Right lobe of liver (tissue), 6 donors: Measurements from ENCODE around the gene MPHOSPH9. TPM values are rescaled to one million over a fixed set of nuclear protein-coding genes. Genes with fewer than 3 reads are reported as not detected.

ENCODE experiments used
- ATAC-seq, 4 donors: fragments of 200-7000 bp; cut with Tn5 transposase; one replicate each; pipeline ENCODE4 v1.9.1; 2020; ENCODE audit warnings: mild to moderate bottlenecking in 4 of 4, moderate library complexity in 4 of 4
- DNase-seq, 3 donors: peaks; one replicate each; pipeline ENCODE4 v3.0.0-alpha.2; 2020
- H3K27ac ChIP-seq, 3 donors: fragments of 200-600 bp; one replicate each; pipeline ENCODE4 v1.8.0; 2022
- H3K27me3 ChIP-seq, 2 donors: fragments of 200-600 bp; one replicate each; pipeline ENCODE4 v1.8.0; 2022
- H3K36me3 ChIP-seq, 4 donors: fragments of 200-600 bp; sonication (generic) in 1 of 4; one replicate each; pipeline versions ENCODE4 v1.5.1 to v1.8.0; 2017 to 2022; ENCODE audit warnings: control low read depth in 1 of 4
- H3K4me1 ChIP-seq, 4 donors: fragments of 200-600 bp; sonication (generic) in 1 of 4; one replicate each; pipeline versions ENCODE4 v1.5.1 to v1.8.0; 2017 to 2022; ENCODE audit warnings: control low read depth in 1 of 4
- H3K4me3 ChIP-seq, 3 donors: fragments of 200-600 bp; one replicate each; pipeline ENCODE4 v1.8.0; 2022
- H3K9me3 ChIP-seq, 4 donors: fragments of 200-600 bp; sonication (generic) in 1 of 4; one replicate each; pipeline versions ENCODE4 v1.5.1 to v1.8.0; 2017 to 2022; ENCODE audit warnings: control low read depth in 1 of 4
- CTCF ChIP-seq, 4 donors: fragments of 200-600 bp in 3 of 4; fragments of 450-650 bp in 1 of 4; IDR thresholded peaks; one replicate each; pipeline versions ENCODE4 v1.5.1 to v1.8.0; 2016 to 2022; ENCODE audit warnings: antibody characterized with exemption in 4 of 4, mild to moderate bottlenecking in 2 of 4
- POLR2A ChIP-seq: fragments of 450-650 bp; IDR thresholded peaks from one replicate; pipeline ENCODE4 v1.6.1; 2017; ENCODE audit warnings: antibody characterized with exemption, mild to moderate bottlenecking
- WGBS: methylation state at CpG from one replicate; pipeline ENCODE4 v1.1.6; 2018; ENCODE audit warnings: low coverage, low lambda C conversion rate; ENCODE audit not compliant: insufficient coverage; ENCODE audit errors: missing lambda C conversion rate; 5-methylcytosine and 5-hydroxymethylcytosine counted together
- intact Hi-C, 2 donors: fragments of 100-400 bp; cut with DNase I; formaldehyde crosslinking; loops; one replicate each; pipeline versions ENCODE4 v1.11.2 to v1.14.1; 2022
- total RNA-seq, 6 experiments: library from RNA; depleted of rRNA in 2 of 6; stranded (reverse); fragments of >200 nt in 2 of 6; fragmentation: NEBNext Ultra II Directional in 3 of 6; extraction: Animal tissue kit (Norgen Biotek cat#: 25700) in 3 of 6; gene quantifications; one replicate each; pipeline versions ENCODE4 v1.1.0 to v1.2.4, GENCODE V29; 2016 to 2023
- donor health status: DM: no; HTN: yes; CAD: no.
- donor health status: DM: no; HTN: no; CAD: no.
- donor health status: DM: no; HTN: no; CAD: no.
- donor health status: DM: no; HTN: yes; CAD: no.
- donor health status: DM: no; HTN: yes; CAD: no.

Gene MPHOSPH9
- total RNA-seq, 6 experiments from 2014 or later = 14.5 to 25.7 (median 19.1) TPM

GRCh38 chr12:123242116-123242904, 9.4 kb upstream of the MPHOSPH9 start:
- peak in 3 of 4 donors; percentile 10 to 43 (median 35) for ATAC-seq
- no peak for TF ChIP-seq POLR2A
- TF ChIP-seq CTCF (IDR thresholded peaks at IDR 0.05) = no peak
- intact Hi-C loops = loop anchor here in 1 of 2 donors (10.0 kb wide), 1 partner anchor 248 kb away; no protein-coding TSS in a partner anchor
- DNase-seq = no peak
- no peaks in the 10 kb centered on the region for H3K27me3 ChIP-seq
- H3K4me3 ChIP-seq = no peak overlapping the region
- peaks cover 0 to 8% (median 0%) of the 10 kb centered on the region in 4 donors for H3K4me1 ChIP-seq
- H3K36me3 ChIP-seq = peaks cover 0 to 3% (median 0%) of the 10 kb centered on the region in 4 donors
- WGBS = 37% methylated on average over 11 of the region's 11 CpGs
- no peak overlapping the region for H3K27ac ChIP-seq
- no peaks in the 10 kb centered on the region for H3K9me3 ChIP-seq

DNA sequence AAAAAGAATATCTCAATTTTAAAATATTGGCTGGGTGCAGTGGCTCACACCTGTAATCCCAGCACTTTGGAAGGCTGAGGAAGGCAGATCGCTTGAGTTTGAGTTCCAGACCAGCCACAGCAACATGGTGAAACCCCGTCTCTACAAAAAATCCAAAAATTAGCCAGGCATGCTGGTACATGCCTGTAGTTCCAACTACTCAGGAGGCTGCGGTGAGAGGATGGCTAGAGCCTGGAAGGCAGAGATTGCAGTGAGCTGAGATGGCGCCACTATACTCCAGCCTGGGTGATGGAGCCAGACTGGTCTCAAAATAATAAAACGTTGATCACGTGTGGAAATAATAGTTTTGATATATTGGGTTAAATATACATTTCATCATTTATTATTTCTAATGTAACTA, 6.0 kb upstream of the MPHOSPH9 start:
- Histone ChIP-seq H3K4me1 (peaks cover 0 to 19% (median 2%) of the 10 kb centered on the region in 4 donors), H3K27me3 (no peaks in the 10 kb centered on the region), H3K9me3 (no peaks in the 10 kb centered on the region), H3K4me3 (no peak overlapping the region), H3K36me3 (peaks cover 0 to 5% (median 2%) of the 10 kb centered on the region in 4 donors), H3K27ac (no peak overlapping the region)
- TF ChIP-seq CTCF (IDR thresholded peaks at IDR 0.05) (no peak), POLR2A (no peak)
- WGBS = 87% methylated on average over 6 of the region's 6 CpGs
- ATAC-seq = no peak
- DNase-seq = no peak
- intact Hi-C loops = loop anchor here (5.0 to 10.0 kb wide), 2 partner anchors 87 to 254 kb away; partner anchors contain the start of genes ARL6IP4 (in 1 of the 2) and PITPNM2 (in 1 of the 2)

GRCh38 chr12:123238330-123238682, 5.4 kb upstream of the MPHOSPH9 start:
- H3K4me3 ChIP-seq = no peak overlapping the region
- H3K9me3 ChIP-seq = no peaks in the 10 kb centered on the region
- H3K4me1 ChIP-seq = peaks cover 0 to 19% (median 2%) of the 10 kb centered on the region in 4 donors
- no peak overlapping the region for H3K27ac ChIP-seq
- ATAC-seq (no peak), DNase-seq (no peak)
- 46% methylated on average over 2 of the region's 2 CpGs for WGBS
- H3K36me3 ChIP-seq = peaks cover 0 to 5% (median 2%) of the 10 kb centered on the region in 4 donors
- intact Hi-C loops = loop anchor here (5.0 to 10.0 kb wide), 2 partner anchors 86 to 254 kb away; partner anchors contain the start of genes ARL6IP4 (in 1 of the 2) and PITPNM2 (in 1 of the 2)
- H3K27me3 ChIP-seq = no peaks in the 10 kb centered on the region
- TF ChIP-seq CTCF (IDR thresholded peaks at IDR 0.05) = no peak
- no peak for TF ChIP-seq POLR2A

DNA sequence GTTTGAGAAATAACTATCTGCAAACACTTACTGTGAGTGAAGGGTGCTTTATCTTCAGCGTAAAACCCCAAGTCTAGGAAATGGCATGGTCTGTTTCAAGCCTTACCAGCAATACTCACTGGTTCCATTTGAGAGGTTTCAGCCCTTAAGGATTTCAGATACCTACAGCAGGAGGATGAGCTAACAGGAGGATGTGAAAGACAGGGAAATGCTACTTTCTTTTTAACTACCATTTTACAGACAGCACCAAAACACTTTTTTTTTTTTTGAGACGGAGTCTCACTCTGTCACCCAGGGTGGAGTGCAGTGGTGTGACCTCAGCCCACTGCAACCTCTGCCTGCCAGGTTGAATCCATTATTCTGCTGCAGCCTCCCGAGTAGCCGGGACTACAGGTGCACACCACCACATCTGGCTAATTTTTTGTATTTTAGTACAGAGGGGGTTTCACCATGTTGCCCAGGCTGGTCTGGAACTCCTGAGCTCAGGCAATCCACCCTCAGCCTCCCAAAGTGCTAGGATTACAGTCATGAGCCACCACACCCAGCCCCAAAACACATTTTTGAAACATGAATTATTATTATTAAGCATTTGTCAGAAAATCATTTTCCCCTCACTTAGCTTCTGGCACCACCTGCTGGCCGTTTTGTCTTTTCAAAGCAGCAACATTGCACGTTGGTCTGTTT, 4.8 kb upstream of the MPHOSPH9 start:
- Histone ChIP-seq H3K4me3 (no peak overlapping the region), H3K27me3 (no peaks in the 10 kb centered on the region), H3K9me3 (no peaks in the 10 kb centered on the region), H3K27ac (no peak overlapping the region), H3K4me1 (peaks cover 0 to 19% (median 2%) of the 10 kb centered on the region in 4 donors), H3K36me3 (peaks cover 0 to 5% (median 2%) of the 10 kb centered on the region in 4 donors)
- DNase-seq (peak in 2 of 3 donors; percentile 63), ATAC-seq (peak in 1 of 4 donors; percentile 25)
- peak; percentile 69 to 81 (median 76) for TF ChIP-seq CTCF (IDR thresholded peaks at IDR 0.05)
- TF ChIP-seq POLR2A = no peak
- 42% methylated on average over 4 of the region's 6 CpGs for WGBS
- intact Hi-C loops = loop anchor here (5.0 to 10.0 kb wide), 2 partner anchors 85 to 253 kb away; partner anchors contain the start of genes ARL6IP4 (in 1 of the 2) and PITPNM2 (in 1 of the 2)
